HEK293 (cell line): Measurements from ENCODE around the gene ZIC4.

ENCODE experiments used
- CTCF ChIA-PET: fragments of 350-600 bp; formaldehyde crosslinking; extraction: SDS; loops from one replicate; lab custom pipeline; 2021; ENCODE audit warnings: antibody characterized with exemption; lab: Yijun Ruan, JAX
- POLR2A ChIA-PET: fragments of 300-600 bp; formaldehyde crosslinking; extraction: SDS; loops from one replicate; lab custom pipeline; 2020; ENCODE audit warnings: antibody characterized with exemption, inconsistent platforms; lab: Yijun Ruan, JAX
- H3K27ac ChIP-seq: fragments of 200-500 bp; sonication (Bioruptor generic); 2 replicates; pipeline ENCODE4 v1.5.1; 2014; ENCODE audit warnings: low read depth, low read length, control low read depth, inconsistent platforms; ENCODE audit errors: extremely low read depth
- H3K36me3 ChIP-seq, 2 experiments: fragments of 200-500 bp in 1 of 2; sonication (Bioruptor generic) in 1 of 2; 1 replicate in 1 of 2; 2 replicates in 1 of 2; pipeline ENCODE4 v1.5.1; 2014 to 2017; ENCODE audit warnings: inconsistent platforms in 2 of 2, low read length in 2 of 2; ENCODE audit not compliant: control insufficient read depth in 2 of 2, insufficient read depth in 1 of 2
- H3K4me1 ChIP-seq: fragments of 200-500 bp; sonication (Bioruptor generic); 2 replicates; pipeline ENCODE4 v1.5.1; 2014; ENCODE audit warnings: mild to moderate bottlenecking, low read length, inconsistent platforms; ENCODE audit not compliant: control insufficient read depth, insufficient read depth
- H3K4me3 ChIP-seq: 2 replicates; pipeline ENCODE4 v1.5.1; 2011; ENCODE audit warnings: low read depth, mild to moderate bottlenecking, control low read depth, low read length, moderate library complexity
- H3K9me3 ChIP-seq: fragments of 200-500 bp; sonication (Bioruptor generic); 2 replicates; pipeline ENCODE4 v1.5.1; 2014; ENCODE audit warnings: low read depth, low read length, inconsistent platforms; ENCODE audit not compliant: control insufficient read depth, insufficient read depth
- EGR2 ChIP-seq: fragments of 450-650 bp; formaldehyde crosslinking; IDR thresholded peaks from 2 replicates; pipeline ENCODE4 v1.5.1; 2016; ENCODE audit warnings: low read depth, missing biosample characterization, missing genetic modification characterization
- KLF7 ChIP-seq: fragments of 450-650 bp; formaldehyde crosslinking; IDR thresholded peaks from 2 replicates; pipeline ENCODE4 v1.5.1; 2016; ENCODE audit warnings: missing biosample characterization, missing genetic modification characterization, borderline replicate concordance
- KLF8 ChIP-seq: fragments of 450-650 bp; formaldehyde crosslinking; IDR thresholded peaks from 2 replicates; pipeline ENCODE4 v1.5.1; 2016; ENCODE audit warnings: missing biosample characterization, missing genetic modification characterization
- MZF1 ChIP-seq: fragments of 450-650 bp; formaldehyde crosslinking; IDR thresholded peaks from 2 replicates; pipeline ENCODE4 v1.5.1; 2017; ENCODE audit warnings: missing biosample characterization, missing genetic modification characterization, borderline replicate concordance
- OSR2 ChIP-seq: fragments of 450-650 bp; formaldehyde crosslinking; IDR thresholded peaks from 2 replicates; pipeline ENCODE4 v1.5.1; 2016; ENCODE audit warnings: missing biosample characterization, missing genetic modification characterization
- REPIN1 ChIP-seq: fragments of 450-650 bp; formaldehyde crosslinking; IDR thresholded peaks from 2 replicates; pipeline ENCODE4 v1.5.1; 2017; ENCODE audit warnings: missing biosample characterization, missing genetic modification characterization, low read depth
- REST ChIP-seq: fragments of 450-650 bp; formaldehyde crosslinking; IDR thresholded peaks from 2 replicates; pipeline ENCODE4 v1.5.1; 2016; ENCODE audit warnings: missing biosample characterization, missing genetic modification characterization
- ZBTB48 ChIP-seq: fragments of 450-650 bp; formaldehyde crosslinking; IDR thresholded peaks from 2 replicates; pipeline ENCODE4 v1.5.1; 2016; ENCODE audit warnings: missing biosample characterization, missing genetic modification characterization
- ZNF133 ChIP-seq: fragments of 450-650 bp; formaldehyde crosslinking; IDR thresholded peaks from 2 replicates; pipeline ENCODE4 v1.5.1; 2016; ENCODE audit warnings: missing biosample characterization, missing genetic modification characterization
- ZNF292 ChIP-seq: fragments of 450-650 bp; formaldehyde crosslinking; IDR thresholded peaks from 2 replicates; pipeline ENCODE4 v1.5.1; 2016; ENCODE audit warnings: low read depth, missing biosample characterization, missing genetic modification characterization, borderline replicate concordance
- ZNF391 ChIP-seq: fragments of 450-650 bp; formaldehyde crosslinking; IDR thresholded peaks from 2 replicates; pipeline ENCODE4 v1.5.1; 2016; ENCODE audit warnings: low read depth, missing biosample characterization, missing genetic modification characterization, borderline replicate concordance
- ZNF426 ChIP-seq: fragments of 450-650 bp; formaldehyde crosslinking; IDR thresholded peaks from 2 replicates; pipeline ENCODE4 v1.5.1; 2017; ENCODE audit warnings: missing biosample characterization, missing genetic modification characterization, mild to moderate bottlenecking, inconsistent platforms, moderate library complexity
- ZNF596 ChIP-seq: fragments of 450-650 bp; IDR thresholded peaks from 2 replicates; pipeline ENCODE4 v1.5.0; 2018; ENCODE audit warnings: missing biosample characterization, mild to moderate bottlenecking, missing genetic modification characterization, moderate library complexity
- ZNF701 ChIP-seq: fragments of 450-650 bp; formaldehyde crosslinking; IDR thresholded peaks from 2 replicates; pipeline ENCODE4 v1.5.1; 2016; ENCODE audit warnings: missing biosample characterization, missing genetic modification characterization
- TF ChIP-seq, protein P1 (sequence below): fragments of 450-650 bp; formaldehyde crosslinking; IDR thresholded peaks from 2 replicates; pipeline ENCODE4 v1.5.1; 2016; ENCODE audit warnings: missing biosample characterization, missing genetic modification characterization
- TF ChIP-seq, protein P2 (sequence below): fragments of 450-650 bp; formaldehyde crosslinking; IDR thresholded peaks from 2 replicates; pipeline ENCODE4 v1.5.1; 2017; ENCODE audit warnings: missing biosample characterization, mild to moderate bottlenecking, missing genetic modification characterization, moderate library complexity

ZIC4 gene

DNA sequence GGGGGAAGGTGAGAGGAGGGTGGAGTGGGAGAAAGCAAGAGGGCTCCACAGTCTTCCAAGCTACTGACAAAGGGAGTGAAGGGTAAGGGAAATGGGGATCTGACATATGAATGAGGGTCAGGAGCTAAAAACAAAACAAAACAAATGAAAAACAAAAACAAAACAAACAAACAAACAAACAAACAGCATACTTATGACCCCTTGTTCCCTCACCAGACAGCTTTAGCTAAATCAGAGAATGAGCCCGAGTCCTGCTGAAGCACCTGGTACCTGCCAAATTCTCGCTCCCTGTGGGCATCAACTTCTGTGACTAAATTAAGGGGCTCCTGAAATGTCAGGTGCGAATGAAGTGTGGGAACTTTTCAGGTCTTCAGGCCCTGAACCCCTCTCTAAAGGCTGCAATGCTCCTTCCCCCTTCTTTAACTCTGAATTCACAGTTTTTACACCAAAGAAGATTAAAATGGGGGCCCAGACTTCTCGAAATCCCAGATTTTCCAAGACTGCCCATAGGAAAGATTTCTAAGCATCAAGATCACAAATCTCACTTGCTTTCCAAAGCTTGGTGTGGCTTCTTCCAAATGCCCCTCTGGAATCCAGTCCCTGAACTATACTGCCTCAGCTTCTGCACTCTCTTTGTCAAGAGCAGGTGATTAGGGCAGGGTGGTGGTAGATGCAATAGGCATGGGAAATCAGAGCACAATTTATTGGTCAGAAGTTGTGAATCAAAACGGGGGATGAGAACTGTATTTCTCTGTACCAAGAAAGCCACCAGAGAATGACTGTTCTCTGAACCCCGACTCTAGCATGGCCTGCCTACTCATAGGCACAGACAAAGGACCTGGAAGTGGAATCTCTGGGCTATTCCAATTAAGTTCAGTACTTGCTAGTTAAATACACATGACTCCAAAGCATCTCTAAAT, 40.9 kb downstream of the ZIC4 start:
- CTCF ChIA-PET: interaction anchor here (0.5 kb wide), 1 partner anchor 1366 kb away, joined by 3 read pairs; no protein-coding TSS in a partner anchor
- POLR2A ChIA-PET: no interaction called here
- H3K9me3 ChIP-seq: no peaks in the 10 kb centered on the region
- H3K4me1 ChIP-seq: no peaks in the 10 kb centered on the region; the same call in 1 of the 2 replicates
- H3K36me3 ChIP-seq: no peaks in the 10 kb centered on the region
- no peak overlapping the region for H3K4me3 ChIP-seq
- TF ChIP-seq ZNF292 (tag by site-specific recombination): no peak
- no peak for TF ChIP-seq ZNF596 (tag by site-specific recombination)
- no peak for TF ChIP-seq ZNF133 (tag by site-specific recombination)
- TF ChIP-seq REST: no peak
- TF ChIP-seq ZBTB48: no peak
- no peak for TF ChIP-seq ZNF391 (tag by site-specific recombination)
- no peak for TF ChIP-seq KLF8 (tag by site-specific recombination)
- no peak for TF ChIP-seq OSR2 (tag by site-specific recombination)
- TF ChIP-seq, protein P1, sequence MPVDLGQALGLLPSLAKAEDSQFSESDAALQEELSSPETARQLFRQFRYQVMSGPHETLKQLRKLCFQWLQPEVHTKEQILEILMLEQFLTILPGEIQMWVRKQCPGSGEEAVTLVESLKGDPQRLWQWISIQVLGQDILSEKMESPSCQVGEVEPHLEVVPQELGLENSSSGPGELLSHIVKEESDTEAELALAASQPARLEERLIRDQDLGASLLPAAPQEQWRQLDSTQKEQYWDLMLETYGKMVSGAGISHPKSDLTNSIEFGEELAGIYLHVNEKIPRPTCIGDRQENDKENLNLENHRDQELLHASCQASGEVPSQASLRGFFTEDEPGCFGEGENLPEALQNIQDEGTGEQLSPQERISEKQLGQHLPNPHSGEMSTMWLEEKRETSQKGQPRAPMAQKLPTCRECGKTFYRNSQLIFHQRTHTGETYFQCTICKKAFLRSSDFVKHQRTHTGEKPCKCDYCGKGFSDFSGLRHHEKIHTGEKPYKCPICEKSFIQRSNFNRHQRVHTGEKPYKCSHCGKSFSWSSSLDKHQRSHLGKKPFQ (tag by site-specific recombination): no peak
- no peak for TF ChIP-seq KLF7 (tag by site-specific recombination)
- no peak for TF ChIP-seq ZNF701
- no peak for TF ChIP-seq ZNF426
- no peak for TF ChIP-seq REPIN1 (tag by site-specific recombination)
- no peak overlapping the region for H3K27ac ChIP-seq

DNA sequence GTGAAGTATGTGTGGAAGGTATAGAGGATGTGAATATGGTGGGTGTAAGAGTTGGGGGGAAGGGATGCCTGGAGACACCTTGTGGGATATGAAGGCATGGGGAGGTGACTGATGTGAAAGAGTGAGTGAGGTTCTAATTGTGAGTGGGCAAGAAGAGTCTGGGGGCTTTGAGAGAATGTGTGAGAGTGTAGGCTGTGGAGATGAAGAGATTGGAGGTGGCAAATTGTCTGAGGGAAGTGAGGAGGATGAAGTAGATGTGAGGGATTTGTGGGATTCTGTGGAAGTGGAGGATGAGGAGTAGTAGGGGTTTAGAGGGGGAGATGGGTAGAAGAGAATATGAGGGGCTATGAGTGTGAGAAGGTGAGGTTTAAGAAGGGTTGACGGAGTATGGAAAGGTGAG, 41.6 kb downstream of the ZIC4 start:
- Histone ChIP-seq H3K36me3 (no peaks in the 10 kb centered on the region), H3K4me3 (no peak overlapping the region), H3K9me3 (no peaks in the 10 kb centered on the region), H3K27ac (no peak overlapping the region), H3K4me1 (no peaks in the 10 kb centered on the region; the same call in 1 of the 2 replicates)
- ChIA-PET POLR2A (no interaction called here), CTCF (no interaction called here)
- TF ChIP-seq MZF1 (tag by site-specific recombination): no peak
- peak; percentile 61 for TF ChIP-seq EGR2 (tag by site-specific recombination)
- TF ChIP-seq, protein P2, sequence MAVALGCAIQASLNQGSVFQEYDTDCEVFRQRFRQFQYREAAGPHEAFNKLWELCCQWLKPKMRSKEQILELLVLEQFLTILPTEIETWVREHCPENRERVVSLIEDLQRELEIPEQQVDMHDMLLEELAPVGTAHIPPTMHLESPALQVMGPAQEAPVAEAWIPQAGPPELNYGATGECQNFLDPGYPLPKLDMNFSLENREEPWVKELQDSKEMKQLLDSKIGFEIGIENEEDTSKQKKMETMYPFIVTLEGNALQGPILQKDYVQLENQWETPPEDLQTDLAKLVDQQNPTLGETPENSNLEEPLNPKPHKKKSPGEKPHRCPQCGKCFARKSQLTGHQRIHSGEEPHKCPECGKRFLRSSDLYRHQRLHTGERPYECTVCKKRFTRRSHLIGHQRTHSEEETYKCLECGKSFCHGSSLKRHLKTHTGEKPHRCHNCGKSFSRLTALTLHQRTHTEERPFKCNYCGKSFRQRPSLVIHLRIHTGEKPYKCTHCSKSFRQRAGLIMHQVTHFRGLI (tag by site-specific recombination): no peak
